Activated T-cell treated with anti-CD3 and anti-CD28 coated beads, Interleukin-2, amount 50 U/mL, for 48 hours (primary cell): Measurements from ENCODE around the gene SPO11.

Experiments
- DNase-seq, 2 experiments: peaks; one replicate each; pipeline ENCODE4 v3.0.0-alpha.2; 2020

Gene SPO11

DNA sequence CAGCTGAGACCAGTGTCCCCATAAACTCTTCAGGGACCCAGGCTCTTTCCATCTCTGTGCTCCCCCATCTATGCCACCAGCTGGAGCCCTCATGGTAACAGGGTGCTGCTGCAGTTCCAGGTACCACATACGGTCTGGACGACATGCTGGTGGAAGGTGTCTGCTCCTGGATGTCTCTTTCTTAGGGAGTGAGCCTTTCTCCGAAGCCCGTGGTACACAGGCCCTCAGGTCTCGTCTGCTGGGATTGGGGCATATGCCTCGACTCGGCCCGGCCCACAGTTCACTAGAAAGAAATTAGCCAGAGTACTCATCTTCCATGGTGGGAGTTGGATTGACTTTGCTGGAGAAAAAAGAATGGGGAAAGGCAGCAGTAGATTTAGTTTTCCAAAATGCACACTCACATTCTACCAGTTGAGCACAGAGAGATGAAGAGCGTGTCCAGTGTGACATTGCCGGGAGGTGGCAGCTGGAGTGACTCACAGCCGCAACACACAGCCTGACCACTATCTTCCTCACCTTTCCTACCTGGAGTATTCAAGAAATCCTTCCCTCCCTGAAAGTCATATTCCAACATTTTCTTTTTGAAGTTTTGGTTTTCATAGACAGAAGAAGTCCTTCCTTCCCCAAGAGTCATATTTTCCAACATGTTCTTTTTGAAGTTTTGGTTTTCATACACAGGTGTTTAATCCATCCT is 18.6 kb upstream of the SPO11 start:
- no peak for DNase-seq

DNA sequence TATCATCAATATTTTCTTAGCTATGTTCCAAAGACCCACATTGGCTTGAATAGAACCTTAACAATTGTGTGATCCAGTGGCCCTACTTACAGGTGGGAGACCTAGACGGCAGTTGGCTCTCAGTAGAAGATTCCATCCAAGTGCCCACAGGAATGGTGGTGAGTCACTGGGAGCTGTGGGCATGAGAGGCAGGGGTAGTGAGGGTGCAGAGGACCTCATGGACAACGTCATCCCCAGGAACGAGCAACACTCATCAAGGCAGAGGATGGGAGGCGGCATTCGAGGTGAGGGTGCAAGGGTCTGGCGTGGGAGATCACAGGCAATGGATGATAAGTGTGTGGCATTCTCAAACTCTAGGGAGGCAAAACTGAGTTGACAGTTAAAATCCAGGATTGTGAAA is 17.5 kb upstream of the SPO11 start:
- DNase-seq, result no peak

DNA sequence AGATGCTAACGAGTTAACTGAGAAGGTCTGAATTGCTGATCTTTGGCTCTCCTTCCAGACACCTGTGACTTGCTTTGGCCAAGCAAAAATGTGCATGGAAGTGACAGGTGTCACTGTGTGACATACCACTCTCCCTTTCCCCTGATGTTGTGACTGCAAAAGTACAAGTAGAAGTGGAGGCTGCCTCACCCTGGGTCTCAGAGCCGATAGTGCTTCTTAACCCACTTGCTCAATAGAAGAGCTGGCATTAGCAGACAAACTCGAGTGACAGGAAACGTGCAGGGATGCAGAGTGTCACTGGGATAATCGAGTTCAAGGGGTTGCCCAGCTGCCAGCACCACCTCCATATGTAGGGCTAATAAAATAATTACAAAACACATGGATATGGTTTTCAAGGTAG is 16.4 kb upstream of the SPO11 start:
- DNase-seq, result no peak

DNA sequence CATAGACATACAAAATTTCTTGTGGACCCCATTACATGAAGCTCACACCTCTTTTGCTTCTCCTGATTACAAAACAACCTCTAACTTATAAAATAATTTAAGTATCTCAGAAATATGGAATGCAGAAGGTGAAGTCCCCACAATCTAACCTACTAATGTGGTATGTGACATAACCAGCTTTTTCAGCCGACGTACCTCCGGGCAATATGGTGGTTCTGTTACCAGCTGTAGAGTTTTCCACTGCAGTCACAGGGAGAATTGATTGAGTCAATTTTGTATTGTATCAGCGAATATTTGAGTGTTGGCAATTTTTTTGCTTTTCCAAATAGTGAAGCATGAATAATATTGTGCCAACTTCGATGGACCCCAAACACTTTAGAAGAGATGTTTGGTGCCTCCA is 15.7 kb upstream of the SPO11 start:
- no peak for DNase-seq

DNA sequence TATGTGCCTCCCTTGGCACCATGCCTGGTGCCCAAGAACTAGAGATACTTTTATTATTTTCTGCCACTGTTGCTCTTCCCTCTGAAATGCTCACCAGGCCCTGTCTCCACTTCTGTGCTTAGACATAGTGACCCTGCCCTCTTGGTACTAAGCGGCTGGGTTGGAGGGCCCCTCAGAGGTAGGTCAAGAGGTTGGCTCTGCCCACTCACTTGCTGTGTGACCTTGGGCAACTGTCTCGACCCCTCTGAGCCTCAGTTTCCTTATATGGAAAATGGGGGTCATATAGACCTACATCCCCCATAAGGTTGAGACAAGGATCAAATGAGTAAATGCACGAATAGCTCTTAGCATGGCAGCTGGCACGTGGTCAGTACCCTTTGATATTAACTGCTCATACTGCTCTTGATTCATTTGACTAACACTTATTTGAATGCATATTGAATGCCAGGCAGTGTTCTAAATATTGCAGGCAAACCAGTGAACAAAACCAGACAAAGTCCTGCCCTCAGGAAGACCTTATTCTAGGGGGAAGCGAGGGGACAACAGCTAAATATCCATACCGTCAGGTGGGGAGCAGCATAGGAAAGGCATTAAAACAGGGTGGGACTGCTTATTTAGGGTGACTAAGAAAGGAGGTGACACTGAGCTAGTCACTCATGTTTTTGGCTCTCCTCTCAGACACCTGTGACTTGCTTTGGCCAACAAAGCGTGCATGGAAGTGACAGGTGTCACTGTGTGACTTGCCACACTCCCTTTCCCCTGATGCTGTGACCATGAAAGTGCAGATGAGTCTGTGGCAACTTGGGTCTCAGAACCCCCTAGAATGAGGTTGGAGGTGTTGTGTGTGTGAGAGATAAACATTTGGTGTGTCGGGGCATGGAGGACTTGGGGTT is 14.3 kb upstream of the SPO11 start:
- DNase-seq, result no peak

DNA sequence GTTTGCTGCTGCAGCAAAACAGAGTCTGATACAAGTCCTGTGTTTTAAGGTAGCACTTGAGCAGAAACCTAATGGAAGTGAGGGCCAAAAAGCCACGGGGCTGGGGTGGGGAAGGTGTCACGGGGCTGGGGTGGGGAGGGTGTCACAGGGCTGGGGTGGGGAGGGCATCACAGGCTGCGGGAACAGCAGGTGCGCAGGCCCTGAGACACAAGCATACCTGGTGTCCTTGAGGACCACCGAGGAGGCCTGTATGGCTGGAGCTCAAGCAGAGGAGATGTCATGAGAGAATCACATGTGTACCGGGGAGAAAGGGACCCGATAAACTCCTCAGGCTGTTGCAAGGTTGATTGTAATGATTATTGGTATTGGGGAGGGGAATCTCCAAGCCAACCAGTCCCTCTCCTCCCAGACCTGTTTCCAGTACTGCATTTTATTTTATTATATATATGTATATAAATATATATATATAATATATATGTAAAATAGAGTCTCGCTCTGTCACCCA is 13.6 kb upstream of the SPO11 start:
- DNase-seq, result no peak

DNA sequence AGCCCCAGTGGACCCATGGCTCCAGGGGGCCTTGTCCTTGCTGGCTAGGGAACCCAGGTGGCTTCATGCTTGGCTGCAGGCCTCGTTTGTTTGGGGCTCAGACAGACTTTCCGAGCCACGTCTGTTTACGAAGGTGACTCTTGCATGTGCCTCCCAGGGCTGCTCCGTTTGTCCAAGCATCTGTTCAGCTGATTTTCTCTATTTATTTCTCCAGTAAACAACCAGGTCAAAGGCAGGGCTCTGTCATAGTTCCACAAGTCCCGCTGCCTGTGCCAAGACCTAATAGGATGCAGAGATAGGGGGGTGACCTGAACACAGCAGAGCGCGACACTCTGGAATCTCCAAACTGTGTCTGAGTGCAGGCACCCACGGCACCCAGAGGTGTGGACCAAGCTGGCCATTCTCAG is 12.8 kb upstream of the SPO11 start:
- no peak for DNase-seq

DNA sequence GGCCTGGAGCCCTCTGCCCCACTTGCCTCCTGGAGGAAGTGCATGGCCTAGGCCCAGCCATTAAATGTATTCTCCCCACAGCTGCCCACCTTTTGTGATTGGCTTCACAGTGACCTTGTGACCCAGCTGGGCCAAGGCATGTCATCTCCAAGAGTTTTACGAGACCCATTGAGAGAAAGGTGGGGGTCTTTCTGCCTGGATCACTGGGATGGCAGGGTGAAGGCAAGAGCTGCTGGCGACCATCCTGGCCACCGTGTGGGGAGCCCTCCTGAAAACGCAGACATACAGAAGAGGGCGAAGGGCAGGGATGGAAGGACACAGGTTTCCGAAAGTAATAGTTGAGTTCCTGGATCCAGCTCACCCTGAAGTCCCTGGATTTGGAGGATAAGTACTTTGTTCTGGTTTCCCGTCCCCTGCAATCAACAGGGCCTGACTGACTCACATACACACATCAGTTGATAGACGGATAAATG is 12.3 kb upstream of the SPO11 start:
- DNase-seq, result no peak

DNA sequence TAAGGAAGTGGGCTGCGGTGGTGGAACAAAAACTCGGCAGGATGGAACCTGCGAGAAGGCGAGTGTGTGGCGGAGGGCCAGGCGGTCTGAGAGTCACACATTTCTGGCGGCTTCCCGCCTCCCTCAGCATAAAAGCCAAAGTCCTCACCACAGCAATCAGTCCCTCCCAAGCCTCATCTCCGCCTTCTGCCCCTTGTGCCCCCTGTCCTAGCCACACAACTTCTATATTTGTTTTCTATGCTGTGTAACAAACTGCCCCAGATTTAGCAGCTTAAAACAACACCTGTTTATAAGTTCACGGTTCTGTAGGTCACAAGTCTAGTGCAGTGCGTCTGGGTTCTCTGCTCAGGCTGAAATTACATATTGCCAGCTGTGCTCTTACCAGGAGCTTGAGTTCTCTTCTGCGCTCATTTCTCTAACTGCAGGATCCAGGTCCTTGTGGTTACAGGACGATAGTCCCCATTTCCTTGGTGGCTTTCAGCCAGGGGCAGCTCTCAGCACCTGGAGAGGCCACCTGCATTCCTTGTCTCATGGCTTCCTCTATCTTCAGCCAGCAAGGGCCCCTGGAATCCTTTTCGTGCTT is 11.7 kb upstream of the SPO11 start:
- no peak for DNase-seq

DNA sequence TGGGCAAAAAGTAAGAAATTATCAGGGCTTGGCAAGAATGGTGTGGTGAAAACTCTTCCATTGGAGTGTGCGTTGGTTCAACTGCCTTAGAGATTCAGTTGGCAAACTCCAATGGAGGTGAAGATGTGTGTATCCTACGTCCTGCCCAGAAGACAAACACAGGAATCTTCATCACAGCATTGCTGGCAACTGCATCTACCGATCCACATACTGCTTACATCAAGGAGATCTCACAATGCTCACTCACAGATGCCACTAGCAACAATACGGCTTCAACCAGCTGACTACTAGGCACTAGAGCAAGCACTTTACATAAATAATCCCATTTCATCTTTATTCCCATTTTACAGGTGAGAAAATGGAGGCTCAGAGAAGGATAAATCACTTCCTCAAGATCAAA is 10.0 kb upstream of the SPO11 start:
- DNase-seq, result no peak

DNA sequence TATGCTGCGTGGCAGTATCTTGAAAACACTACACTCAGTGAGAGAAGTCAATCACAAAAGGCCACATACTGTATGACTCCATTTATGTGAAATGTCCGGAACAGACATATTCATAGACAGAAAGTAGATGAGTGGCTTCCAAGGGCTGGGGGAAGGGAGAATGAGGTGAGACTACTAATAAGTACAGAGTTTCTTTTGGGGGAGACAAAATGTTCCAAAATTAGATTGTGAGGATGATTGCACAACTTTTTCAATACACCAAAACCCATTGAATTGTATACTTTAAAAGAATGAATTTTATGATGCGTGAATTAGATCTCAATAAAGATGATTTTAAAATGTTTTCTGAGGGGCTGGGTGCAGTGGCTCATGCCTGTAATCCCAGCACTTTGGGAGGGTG is 9.2 kb upstream of the SPO11 start:
- no peak for DNase-seq

DNA sequence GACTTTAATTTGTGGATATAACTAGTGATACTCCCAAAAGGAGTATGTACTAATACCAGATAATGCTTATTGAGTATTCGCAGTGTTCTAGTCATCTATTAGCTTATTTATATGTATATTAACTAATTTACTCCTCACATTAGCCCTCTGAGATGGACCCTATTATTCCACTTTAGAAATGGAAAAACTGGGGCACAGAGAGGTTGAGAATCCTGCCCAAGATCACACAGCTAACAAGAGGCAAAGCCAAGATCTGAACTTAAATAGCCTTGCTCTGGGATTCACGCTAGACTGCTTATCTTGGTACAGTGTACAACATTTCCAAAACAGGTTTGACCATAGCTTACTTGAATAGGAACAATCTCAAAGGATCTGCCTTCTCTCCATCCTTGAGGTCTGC is 8.5 kb upstream of the SPO11 start:
- no peak for DNase-seq

DNA sequence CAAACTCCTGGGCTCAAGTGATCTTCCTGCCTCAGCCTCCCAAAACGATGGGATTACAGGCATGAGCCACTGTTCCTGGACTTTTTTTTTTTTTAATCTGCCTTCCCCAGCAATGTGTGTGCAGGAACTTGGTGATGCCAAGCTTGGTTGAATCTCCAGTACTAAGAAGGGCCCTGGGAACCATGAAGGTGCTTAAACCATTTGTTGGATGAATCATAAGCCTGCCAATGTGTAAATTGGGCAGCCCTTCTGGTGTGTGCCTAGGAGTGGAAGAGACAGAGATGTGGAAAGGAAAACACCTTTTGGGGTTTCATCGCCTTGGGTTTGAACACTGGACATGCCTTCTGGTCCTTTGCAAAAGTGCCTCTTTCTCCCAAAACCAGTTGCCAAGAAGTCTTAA is 7.1 kb upstream of the SPO11 start:
- no peak for DNase-seq

DNA sequence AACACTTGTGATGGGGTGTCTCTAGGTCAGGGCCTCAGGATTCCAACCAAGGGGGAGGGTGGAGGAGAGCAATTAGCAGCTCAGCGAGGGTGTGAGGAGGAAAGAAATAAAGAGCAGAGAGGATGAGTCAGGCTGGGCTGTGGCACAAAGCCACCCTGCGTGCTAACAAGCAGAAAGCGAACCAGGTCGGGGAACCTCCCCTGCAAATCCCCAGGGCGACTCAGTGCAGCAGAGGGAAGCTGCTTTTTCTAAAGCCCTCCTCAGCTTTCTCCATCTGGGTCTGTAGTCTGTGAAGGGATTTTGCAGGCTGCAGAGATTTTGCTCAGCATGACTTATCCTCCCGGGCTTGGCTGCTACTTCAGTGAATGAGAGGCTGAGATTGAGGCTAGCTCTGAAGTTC is 6.6 kb upstream of the SPO11 start:
- no peak for DNase-seq

DNA sequence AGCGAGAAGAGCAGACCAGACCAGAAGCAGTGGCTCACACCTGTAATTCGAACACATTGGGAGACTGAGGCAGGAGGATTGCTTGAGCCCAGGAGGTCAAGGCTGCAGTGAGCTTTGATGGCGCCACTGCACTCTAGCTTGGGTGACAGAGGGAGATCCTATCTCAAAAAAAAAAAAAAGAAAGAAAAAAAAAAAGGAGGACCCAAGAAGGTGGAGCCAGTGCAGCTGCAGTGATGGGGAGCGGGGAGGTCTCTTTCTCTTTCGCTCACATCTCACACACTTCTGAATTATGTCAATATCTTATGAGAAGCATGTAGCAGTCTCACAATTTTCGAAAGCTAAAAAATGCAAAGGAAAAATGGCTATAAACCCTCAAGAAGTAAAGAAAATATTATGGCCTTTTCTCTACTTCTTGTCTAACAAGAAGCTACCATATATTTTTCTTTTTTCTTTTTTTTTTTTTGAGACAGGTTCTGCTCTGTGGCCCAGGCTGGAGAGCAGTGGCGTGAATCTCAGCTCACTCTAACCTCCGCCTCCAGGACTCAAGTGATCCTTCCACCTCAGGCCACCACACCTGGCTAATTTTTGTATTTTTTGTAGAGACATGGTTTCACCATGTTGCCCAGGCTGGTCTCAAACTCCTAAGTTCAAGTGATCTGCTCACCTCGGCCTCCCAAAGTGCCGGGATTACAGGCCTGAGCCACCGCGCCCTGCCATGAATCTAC is 3.8 kb upstream of the SPO11 start:
- DNase-seq, result no peak

DNA sequence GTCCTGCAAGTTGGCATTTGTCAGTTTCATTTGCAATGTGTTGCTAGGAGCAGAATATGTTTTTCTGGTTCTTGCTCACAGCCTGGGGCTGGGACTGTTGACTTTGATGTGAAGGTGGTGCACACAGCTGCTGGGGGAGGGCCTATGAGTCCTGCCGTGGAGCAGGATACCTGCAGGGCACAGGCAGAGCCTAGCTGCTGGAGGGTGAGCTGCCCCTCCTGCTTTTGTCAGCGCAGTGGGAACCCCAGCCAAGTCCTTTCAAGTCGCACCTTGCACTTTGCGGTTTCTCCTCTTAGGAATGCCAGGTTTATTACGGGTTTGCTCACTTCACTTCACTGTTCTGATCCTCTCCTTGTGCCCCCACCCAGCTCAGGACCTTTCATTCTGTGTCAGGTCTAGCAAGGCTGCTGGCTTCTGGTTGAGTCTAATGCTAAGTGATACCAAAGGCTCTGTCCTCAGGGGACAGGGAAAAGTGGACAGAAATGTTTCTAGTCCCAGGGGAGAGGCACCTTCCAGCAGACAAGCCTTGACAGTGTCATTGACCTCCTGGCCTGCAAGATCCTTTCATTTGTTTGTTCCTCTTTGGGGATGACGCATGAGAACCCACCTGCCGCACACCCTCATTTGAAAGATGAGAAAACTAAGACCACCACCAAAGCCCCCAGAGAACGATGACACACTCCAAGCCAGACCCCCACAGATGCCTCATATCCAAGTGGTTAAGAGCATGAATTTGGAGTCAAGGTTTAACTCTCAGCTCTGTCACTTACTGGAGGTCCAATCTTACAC is 2.7 kb upstream of the SPO11 start:
- no peak for DNase-seq

DNA sequence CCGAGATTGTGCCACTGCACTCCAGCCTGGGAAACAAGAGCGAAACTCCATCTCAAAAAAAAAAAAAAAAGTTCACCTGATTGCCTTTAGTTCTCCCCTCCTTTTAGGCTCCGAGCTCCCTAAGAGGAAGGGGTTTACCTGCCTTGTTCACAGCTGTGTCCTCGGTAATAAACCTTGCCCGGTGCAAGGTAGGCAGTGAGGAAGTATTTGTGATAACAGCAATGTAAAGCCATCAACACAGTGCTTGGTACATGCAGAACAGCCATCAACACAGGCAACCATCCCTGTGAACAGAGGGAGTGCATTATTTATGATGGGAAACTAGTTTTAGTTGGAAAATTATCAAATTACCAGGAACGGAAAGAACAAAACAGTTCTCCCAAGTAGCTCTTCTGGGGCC is 1.8 kb upstream of the SPO11 start:
- DNase-seq, result no peak

DNA sequence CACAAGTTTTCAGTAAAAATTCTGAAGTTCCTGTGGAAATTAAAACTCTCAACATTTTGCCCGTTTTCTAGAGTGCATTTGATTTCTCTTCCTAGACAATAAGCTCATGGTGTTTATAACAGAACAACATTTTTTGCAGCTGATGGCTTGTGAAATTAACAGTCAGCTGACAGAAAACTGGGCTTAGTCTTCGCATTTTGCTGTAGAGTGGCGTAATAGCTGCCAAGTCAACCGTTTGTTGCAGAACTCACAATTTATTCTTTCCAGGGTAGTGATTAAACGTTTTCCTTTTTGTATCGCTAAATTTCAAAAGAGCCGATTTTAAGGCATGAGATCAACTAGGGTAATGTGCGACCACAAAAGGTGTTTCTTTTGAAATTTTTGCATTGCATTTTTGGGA is 1.4 kb downstream of the SPO11 start:
- DNase-seq, result no peak

DNA sequence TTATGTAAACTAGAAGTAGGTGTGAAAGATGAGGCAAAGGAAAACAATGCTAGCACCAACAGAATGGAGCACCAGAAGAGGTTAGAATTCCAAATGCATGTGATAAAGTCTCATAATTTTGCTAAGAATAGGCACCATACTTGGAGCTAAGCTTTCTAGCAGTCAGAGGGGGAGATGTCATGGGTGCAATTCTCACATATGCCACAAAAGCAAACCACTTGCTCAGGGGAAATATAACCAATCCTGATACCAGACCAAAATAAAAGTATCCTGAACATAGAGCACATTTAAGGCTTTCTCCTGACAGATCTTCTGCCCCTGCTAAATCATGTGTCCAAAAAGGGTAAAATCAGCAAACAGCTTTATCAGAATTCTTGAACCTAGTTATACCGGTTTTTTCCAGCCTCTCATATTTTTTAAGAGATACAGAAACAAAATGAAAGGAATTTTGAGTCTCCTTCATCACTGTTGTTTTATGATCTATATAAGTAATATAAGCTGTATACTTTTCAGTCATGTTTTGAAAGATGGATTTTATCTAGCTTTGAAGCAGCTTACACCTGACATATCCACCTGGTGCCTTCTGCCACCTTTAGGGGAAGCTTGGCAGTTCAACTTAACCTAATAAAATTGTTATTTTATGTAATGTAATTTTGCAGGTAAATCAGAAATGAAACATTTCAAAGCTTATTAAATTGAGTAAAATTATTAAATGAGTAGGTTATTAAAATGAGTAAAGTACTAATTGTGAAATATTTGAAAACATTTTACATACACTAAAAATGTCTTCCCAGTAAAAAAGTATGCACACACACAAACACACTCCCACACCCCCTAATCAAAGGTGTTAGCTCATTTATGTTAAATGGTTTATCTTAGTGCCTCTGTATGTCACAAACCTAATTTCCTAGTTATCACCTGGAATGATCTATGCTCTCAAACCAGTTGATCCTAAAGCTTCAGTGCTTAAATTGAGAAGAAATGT is 2.8 kb downstream of the SPO11 start:
- DNase-seq, result no peak

DNA sequence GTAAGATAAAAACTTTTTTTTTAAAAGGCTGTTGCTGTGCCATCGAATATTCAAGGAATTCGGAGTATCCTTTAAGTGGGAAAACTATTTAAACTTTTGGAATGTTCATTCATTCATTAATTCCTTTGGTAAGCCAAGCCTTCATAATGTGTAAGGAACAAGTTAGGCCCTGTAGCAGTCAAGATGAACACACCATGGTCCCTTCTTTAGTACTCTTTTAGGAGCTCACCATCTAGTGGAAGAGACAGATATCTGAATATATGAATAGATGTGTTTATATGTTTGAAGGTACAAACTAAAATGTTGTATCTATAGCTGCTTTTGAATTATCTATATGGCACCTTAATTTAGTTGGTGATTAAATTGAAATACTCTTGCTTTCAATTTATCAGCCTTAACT is 5.8 kb downstream of the SPO11 start:
- no peak for DNase-seq

DNA sequence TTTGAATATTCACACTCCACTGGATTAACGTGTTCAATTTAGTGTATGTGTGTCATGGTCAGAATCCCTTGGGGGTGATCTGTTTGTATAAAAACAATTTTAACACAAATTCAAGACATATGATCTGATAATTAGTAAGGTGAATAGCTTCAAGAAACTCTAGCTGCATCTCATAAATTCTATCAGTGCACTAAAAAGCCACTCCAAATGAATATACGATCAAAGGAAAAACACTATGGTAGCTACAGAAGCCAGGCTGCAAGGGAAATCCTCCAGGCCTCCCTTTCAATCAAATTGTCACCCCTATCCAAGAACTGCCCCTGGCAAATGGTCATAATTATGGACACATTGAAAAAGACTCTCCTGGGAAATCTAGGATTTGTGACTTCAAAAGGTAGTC is 12.1 kb downstream of the SPO11 start:
- no peak for DNase-seq
